Nephron progenitor cell (in vitro differentiated cells): ENCODE data around the gene TRIM4.
"Not testable (repeated sequence)": the region's sequence is repeated elsewhere in the genome, so short reads cannot be mapped to it uniquely, and the experiment has no call there.

Source experiments
- DNase-seq: peaks from one replicate; pipeline ENCODE4 v3.0.0; 2021
- H3K27ac Mint-ChIP-seq: 2 replicates; pipeline ENCODE4 v1.8.0; 2021; ENCODE audit warnings: mild to moderate bottlenecking, moderate library complexity, mixed read lengths
- H3K27me3 Mint-ChIP-seq: 2 replicates; pipeline ENCODE4 v1.8.0; 2021; ENCODE audit warnings: mild to moderate bottlenecking, low read depth, mixed read lengths; ENCODE audit not compliant: poor library complexity
- H3K36me3 Mint-ChIP-seq: 2 replicates; pipeline ENCODE4 v1.8.0; 2021; ENCODE audit warnings: low read depth, mixed read lengths
- H3K4me1 Mint-ChIP-seq: 2 replicates; pipeline ENCODE4 v1.8.0; 2021; ENCODE audit warnings: mixed read lengths
- H3K4me3 Mint-ChIP-seq: 2 replicates; pipeline ENCODE4 v1.8.0; 2021; ENCODE audit warnings: mild to moderate bottlenecking, moderate library complexity, mixed read lengths
- H3K9me3 Mint-ChIP-seq: 2 replicates; pipeline ENCODE4 v1.8.0; 2021; ENCODE audit warnings: mild to moderate bottlenecking, moderate library complexity, mixed read lengths
- TF ChIP-seq, protein P1 (sequence below): fragments of 200-600 bp; sonication (generic); IDR thresholded peaks from 2 replicates; pipeline ENCODE4 v1.5.0; 2021; ENCODE audit warnings: antibody characterized with exemption

The TRIM4 gene

DNA sequence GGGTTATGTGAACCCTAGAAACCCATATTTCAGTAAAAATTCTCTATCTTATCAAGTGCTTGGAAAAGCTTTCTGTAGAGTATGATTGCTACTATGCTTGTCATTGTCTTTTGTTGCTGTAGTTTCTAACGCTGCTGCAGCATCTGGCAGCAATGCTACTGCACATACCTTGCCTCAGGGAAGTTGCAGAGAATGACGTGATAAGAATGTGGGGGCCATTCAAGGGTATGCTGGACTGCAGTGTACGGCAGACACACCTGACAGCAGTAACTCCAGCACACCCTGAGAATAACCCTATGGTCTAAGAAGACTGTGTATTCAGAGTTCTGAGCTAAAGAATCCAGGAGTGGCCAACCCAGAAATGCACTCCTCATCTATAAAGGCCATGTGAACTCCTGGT, 20.5 kb downstream of the TRIM4 start:
- Mint-ChIP-seq H3K36me3 (no peaks in the 10 kb centered on the region), H3K4me1 (no peaks in the 10 kb centered on the region), H3K4me3 (no peak overlapping the region), H3K27ac (no peak overlapping the region), H3K9me3 (no peaks in the 10 kb centered on the region), H3K27me3 (peaks cover 22% of the 10 kb centered on the region)
- TF ChIP-seq, protein P1, sequence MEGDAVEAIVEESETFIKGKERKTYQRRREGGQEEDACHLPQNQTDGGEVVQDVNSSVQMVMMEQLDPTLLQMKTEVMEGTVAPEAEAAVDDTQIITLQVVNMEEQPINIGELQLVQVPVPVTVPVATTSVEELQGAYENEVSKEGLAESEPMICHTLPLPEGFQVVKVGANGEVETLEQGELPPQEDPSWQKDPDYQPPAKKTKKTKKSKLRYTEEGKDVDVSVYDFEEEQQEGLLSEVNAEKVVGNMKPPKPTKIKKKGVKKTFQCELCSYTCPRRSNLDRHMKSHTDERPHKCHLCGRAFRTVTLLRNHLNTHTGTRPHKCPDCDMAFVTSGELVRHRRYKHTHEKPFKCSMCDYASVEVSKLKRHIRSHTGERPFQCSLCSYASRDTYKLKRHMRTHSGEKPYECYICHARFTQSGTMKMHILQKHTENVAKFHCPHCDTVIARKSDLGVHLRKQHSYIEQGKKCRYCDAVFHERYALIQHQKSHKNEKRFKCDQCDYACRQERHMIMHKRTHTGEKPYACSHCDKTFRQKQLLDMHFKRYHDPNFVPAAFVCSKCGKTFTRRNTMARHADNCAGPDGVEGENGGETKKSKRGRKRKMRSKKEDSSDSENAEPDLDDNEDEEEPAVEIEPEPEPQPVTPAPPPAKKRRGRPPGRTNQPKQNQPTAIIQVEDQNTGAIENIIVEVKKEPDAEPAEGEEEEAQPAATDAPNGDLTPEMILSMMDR = no peak
- DNase-seq = no peak

DNA sequence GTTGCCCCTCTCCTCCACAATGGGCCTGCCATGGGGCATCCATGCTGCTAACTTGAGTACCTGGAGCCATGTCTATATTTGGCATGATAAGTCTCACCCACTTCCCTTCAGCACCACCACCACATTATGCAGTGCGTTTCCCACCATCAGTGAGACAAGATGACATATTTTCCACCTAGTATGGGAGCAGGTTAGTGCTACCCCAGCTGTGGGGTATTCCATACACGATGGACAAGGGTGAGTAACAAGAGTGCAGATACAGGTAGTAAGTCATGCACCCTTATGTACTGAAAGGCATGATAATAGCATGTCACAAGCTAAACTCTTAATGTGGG, 21.3 kb downstream of the TRIM4 start:
- no peaks in the 10 kb centered on the region for H3K4me1 Mint-ChIP-seq
- H3K27me3 Mint-ChIP-seq = peaks cover 24% of the 10 kb centered on the region
- no peak for DNase-seq
- H3K36me3 Mint-ChIP-seq = no peaks in the 10 kb centered on the region
- TF ChIP-seq, protein P1 = no peak
- no peak overlapping the region for H3K4me3 Mint-ChIP-seq
- H3K9me3 Mint-ChIP-seq = no peaks in the 10 kb centered on the region
- no peak overlapping the region for H3K27ac Mint-ChIP-seq

DNA sequence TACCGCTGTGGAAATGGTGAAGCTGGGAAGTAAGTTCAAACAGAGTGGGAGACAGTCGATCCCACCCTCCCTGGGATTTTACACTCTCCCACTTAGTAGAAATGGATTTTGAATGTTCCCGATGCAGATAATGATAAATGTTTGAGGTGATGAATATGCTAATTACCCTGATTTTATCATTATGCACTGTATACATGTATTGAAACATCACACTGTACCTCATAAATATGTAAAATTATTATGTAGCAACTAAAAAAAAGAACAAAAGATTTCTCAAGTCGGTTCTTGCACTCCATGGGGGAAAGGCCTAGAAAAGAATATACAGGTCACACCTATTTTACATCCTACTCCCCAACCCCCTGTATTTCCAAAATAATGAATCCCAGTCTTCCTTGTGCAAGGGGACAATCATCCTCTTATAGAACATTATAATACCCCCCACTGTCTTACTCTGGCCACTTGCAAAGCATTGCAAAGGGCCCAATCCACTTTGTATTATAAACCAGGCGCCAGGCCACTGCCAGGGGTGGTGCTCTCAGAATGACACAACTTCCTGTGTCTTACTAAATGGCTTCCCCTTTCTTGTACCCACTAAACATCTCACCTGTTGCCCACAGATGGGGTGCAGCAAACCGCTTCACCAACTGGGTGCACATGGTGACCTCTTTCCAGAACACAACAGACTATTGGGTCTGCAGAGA, 21.9 kb downstream of the TRIM4 start:
- no peaks in the 10 kb centered on the region for H3K9me3 Mint-ChIP-seq
- DNase-seq = no peak
- no peak overlapping the region for H3K4me3 Mint-ChIP-seq
- H3K27me3 Mint-ChIP-seq = peaks cover 27% of the 10 kb centered on the region
- H3K36me3 Mint-ChIP-seq = no peaks in the 10 kb centered on the region
- TF ChIP-seq, protein P1 = no peak
- H3K4me1 Mint-ChIP-seq = no peaks in the 10 kb centered on the region
- no peak overlapping the region for H3K27ac Mint-ChIP-seq

DNA sequence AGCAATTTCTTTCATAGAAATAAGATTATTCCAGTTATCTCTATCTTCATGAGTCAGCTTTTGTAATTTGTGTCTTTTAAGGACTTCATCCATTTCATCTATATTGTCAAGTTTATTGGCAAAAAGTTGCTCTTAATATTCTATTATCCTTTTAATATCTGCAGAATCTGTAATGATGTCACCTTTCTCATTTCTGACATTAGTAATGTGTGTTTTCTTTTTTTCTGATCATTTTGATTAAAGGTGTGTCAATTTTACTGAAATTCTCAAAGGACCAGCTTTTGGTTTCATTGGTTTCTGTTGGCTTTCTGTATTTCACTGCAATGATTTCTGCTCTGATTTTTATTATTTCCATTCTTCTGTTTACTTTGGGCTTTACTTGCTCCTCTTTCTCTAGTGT, 24.6 kb downstream of the TRIM4 start:
- TF ChIP-seq, protein P1 = no peak
- H3K27ac Mint-ChIP-seq = no peak overlapping the region

DNA sequence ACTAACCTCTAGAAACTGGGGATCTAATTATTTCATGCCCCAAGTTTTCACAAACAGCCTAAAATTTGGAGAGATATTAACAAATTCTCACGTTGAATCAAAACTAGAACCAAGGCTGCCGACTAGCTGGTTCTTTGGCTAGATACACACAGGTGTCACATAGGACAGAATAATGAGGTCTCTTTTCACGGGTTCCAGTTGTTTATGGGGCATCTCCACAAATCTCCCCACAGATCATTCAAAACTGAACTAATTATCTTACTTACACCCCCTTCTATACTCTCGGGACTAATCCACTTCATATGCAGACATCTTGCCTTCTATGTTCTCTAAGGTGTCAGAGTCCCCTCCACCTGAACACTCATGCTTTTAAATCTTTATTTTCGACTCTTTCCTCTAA, 26.1 kb downstream of the TRIM4 start:
- peaks cover 15% of the 10 kb centered on the region for H3K9me3 Mint-ChIP-seq
- H3K27me3 Mint-ChIP-seq = peaks cover 43% of the 10 kb centered on the region
- no peak for DNase-seq
- no peaks in the 10 kb centered on the region for H3K36me3 Mint-ChIP-seq
- H3K27ac Mint-ChIP-seq = no peak overlapping the region
- H3K4me3 Mint-ChIP-seq = no peak overlapping the region
- H3K4me1 Mint-ChIP-seq = no peaks in the 10 kb centered on the region
- TF ChIP-seq, protein P1 = no peak

More for the DNA sequence above, 24.6 kb downstream of the TRIM4 start:
- no peaks in the 10 kb centered on the region for H3K36me3 Mint-ChIP-seq
- H3K9me3 Mint-ChIP-seq = peaks cover 7% of the 10 kb centered on the region
- no peaks in the 10 kb centered on the region for H3K4me1 Mint-ChIP-seq
- no peak overlapping the region for H3K4me3 Mint-ChIP-seq
- peaks cover 43% of the 10 kb centered on the region for H3K27me3 Mint-ChIP-seq
- DNase-seq = no peak

DNA sequence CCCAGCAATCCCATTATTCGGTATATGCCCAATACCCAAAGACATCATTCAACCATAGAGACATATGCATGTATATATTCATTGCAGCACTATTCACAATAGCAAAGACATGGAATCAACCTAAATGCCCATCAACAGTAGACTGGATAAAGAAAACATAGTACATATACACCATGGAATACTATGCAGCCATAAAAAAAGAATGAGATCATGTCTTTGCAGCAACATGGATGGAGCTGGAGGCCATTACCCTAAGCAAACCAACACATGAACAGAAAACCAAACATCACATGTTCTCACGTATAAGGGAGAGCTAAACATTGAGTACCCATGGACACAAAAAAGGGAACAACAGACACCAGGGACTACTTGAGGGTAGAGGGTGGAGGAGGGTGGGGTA, 29.0 kb downstream of the TRIM4 start:
- not testable (repeated sequence) for H3K36me3 Mint-ChIP-seq, DNase-seq, H3K4me1 Mint-ChIP-seq, H3K4me3 Mint-ChIP-seq, H3K27ac Mint-ChIP-seq
- H3K9me3 Mint-ChIP-seq = peaks cover 34% of the 10 kb centered on the region
- H3K27me3 Mint-ChIP-seq = peaks cover 45% of the 10 kb centered on the region

DNA sequence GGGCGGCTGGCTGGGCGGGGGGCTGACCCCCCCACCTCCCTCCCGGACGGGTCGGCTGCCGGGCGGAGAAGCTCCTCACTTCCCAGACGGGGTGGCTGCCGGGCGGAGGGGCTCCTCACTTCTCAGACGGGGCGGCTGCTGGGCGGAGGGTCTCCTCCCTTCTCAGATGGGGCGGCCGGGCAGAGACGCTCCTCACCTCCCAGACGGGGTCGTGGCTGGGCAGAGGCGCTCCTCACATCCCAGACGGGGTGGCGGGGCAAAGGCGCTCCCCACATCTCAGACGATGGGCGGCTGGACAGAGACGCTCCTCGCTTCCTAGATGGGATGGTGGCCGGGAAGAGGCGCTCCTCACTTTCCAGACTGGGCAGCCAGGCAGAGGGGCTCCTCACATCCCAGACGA, 31.0 kb downstream of the TRIM4 start:
- Mint-ChIP-seq H3K9me3 (peaks cover 47% of the 10 kb centered on the region), H3K27me3 (peaks cover 35% of the 10 kb centered on the region)
- not testable (repeated sequence) for DNase-seq, H3K27ac Mint-ChIP-seq, H3K4me3 Mint-ChIP-seq, H3K36me3 Mint-ChIP-seq, H3K4me1 Mint-ChIP-seq
